ENCODE measurements around the gene VSX1.

- TF ChIP-seq CTCF (IDR thresholded peaks at IDR 0.05; ENCODE audit: low read depth, low read length) (no peak), POLR2A (IDR thresholded peaks at IDR 0.05; ENCODE audit: extremely low read depth, insufficient read length) (no peak), MAX (IDR thresholded peaks at IDR 0.05; ENCODE audit: low read depth, low read length) (no peak), MYC (IDR thresholded peaks at IDR 0.05; ENCODE audit: low read depth, low read length) (no peak)
These were observed 31.9 kb downstream of the VSX1 start for GRCh38 chr20:25050082-25050481.

Data from NB4 (cell line).